ENCODE measurements around the gene CUX1. TPM values are rescaled to one million over a fixed set of nuclear protein-coding genes. Genes with fewer than 3 reads are reported as not detected.

CUX1 gene
- total RNA-seq, 1 donor from 2014 or later, result 50.6 TPM

DNA sequence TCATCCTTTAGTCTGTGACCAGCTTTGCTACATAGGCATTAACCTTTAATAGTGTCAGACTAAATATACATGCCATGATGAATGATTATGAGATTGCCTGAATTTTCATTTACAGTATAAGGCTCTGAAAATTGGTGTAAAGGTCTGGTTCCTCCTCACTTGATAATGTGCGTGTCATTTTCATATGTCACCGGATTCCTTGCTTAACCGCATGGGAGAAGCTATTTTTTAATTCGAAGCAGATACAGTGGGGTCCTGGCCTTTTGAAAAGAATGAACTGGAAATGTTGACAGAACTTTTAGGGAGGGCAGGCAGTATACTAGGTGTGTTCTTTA, 276.9 kb downstream of the CUX1 start:
- H3K9me3 ChIP-seq (ENCODE audit: insufficient read depth, low read depth, low read length), result no peaks in the 10 kb centered on the region
- H3K9ac ChIP-seq (ENCODE audit: low read length), result no peak overlapping the region
- no peaks in the 10 kb centered on the region for H3K4me1 ChIP-seq (ENCODE audit: insufficient read depth, low read length)
- H3K4me3 ChIP-seq (ENCODE audit: insufficient read depth, low read depth, low read length), result no peak overlapping the region
- no peak overlapping the region for H3K4me3 Mint-ChIP-seq (ENCODE audit: unreplicated experiment)
- no peak overlapping the region for H3K4me2 ChIP-seq (ENCODE audit: low read length)
- H3K27me3 Mint-ChIP-seq (ENCODE audit: low read depth, unreplicated experiment), result no peaks in the 10 kb centered on the region
- DNase-seq (ENCODE audit: low read depth), result no peak
- no peaks in the 10 kb centered on the region for H3K36me3 ChIP-seq (ENCODE audit: insufficient read depth, low read length)
- H3K9me3 Mint-ChIP-seq (ENCODE audit: unreplicated experiment), result no peaks in the 10 kb centered on the region
- no peaks in the 10 kb centered on the region for H3K4me1 Mint-ChIP-seq (ENCODE audit: low read depth, unreplicated experiment)
- TF ChIP-seq EZH2 (IDR thresholded peaks at IDR 0.05; ENCODE audit: insufficient read depth, low read length), result no peak
- TF ChIP-seq, protein P1, sequence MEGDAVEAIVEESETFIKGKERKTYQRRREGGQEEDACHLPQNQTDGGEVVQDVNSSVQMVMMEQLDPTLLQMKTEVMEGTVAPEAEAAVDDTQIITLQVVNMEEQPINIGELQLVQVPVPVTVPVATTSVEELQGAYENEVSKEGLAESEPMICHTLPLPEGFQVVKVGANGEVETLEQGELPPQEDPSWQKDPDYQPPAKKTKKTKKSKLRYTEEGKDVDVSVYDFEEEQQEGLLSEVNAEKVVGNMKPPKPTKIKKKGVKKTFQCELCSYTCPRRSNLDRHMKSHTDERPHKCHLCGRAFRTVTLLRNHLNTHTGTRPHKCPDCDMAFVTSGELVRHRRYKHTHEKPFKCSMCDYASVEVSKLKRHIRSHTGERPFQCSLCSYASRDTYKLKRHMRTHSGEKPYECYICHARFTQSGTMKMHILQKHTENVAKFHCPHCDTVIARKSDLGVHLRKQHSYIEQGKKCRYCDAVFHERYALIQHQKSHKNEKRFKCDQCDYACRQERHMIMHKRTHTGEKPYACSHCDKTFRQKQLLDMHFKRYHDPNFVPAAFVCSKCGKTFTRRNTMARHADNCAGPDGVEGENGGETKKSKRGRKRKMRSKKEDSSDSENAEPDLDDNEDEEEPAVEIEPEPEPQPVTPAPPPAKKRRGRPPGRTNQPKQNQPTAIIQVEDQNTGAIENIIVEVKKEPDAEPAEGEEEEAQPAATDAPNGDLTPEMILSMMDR (IDR thresholded peaks at IDR 0.05; ENCODE audit: insufficient read depth, low read depth, low read length), result no peak
- H3K27me3 ChIP-seq (ENCODE audit: insufficient read depth, low read length), result no peaks in the 10 kb centered on the region
- no peak overlapping the region for H3K27ac Mint-ChIP-seq (ENCODE audit: unreplicated experiment)
- FAIRE-seq, result no peak
- no peak overlapping the region for H3K27ac ChIP-seq (ENCODE audit: low read depth, low read length)
- no peaks in the 10 kb centered on the region for H3K79me2 ChIP-seq (ENCODE audit: insufficient read depth, low read length)
- H2AFZ ChIP-seq (ENCODE audit: low read depth, low read length), result no peak overlapping the region
- H3K36me3 Mint-ChIP-seq (ENCODE audit: low read depth, unreplicated experiment), result peaks cover 9% of the 10 kb centered on the region
- H4K20me1 ChIP-seq (ENCODE audit: insufficient read depth, low read length), result peaks cover 30% of the 10 kb centered on the region

DNA sequence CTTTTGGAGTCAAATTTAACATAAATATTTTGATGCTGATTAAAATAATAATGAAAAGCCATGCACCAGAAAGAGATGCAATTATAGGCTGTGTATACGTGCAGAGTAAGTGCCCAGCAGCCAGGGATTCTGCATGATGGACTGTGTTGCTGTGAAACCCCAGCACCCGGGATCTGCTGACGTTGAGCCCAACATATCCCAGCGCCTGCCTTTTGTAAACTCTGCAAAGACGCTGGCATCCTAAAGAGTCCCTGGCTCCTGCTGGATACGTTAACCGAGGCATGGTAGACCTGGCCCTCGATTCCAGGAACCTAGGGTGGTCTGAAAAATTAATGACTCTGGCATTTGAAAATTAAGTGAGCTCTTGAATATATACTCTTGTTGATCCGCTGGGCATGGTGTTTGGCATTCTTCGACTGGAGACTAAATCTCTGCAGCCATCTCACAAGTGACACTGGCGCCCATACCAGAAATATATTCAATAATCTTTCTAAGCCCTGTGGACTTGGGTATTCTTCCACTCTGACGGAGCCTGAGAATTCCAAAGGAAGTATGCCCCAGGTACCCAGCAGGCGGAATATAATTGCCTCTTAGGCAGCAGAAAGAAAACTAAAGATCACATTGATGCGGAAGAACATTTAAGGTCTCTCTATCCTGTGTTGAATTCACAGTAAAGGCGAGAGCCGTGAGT, 278.0 kb downstream of the CUX1 start:
- Histone ChIP-seq H3K27me3 (ENCODE audit: insufficient read depth, low read length) (no peaks in the 10 kb centered on the region), H3K9me3 (ENCODE audit: insufficient read depth, low read depth, low read length) (no peaks in the 10 kb centered on the region), H2AFZ (ENCODE audit: low read depth, low read length) (no peak overlapping the region), H3K27ac (ENCODE audit: low read depth, low read length) (no peak overlapping the region), H3K4me1 (ENCODE audit: insufficient read depth, low read length) (no peaks in the 10 kb centered on the region), H3K4me2 (ENCODE audit: low read length) (no peak overlapping the region), H3K4me3 (ENCODE audit: insufficient read depth, low read depth, low read length) (no peak overlapping the region), H3K9ac (ENCODE audit: low read length) (no peak overlapping the region), H4K20me1 (ENCODE audit: insufficient read depth, low read length) (peaks cover 24% of the 10 kb centered on the region), H3K36me3 (ENCODE audit: insufficient read depth, low read length) (no peaks in the 10 kb centered on the region), H3K79me2 (ENCODE audit: insufficient read depth, low read length) (no peaks in the 10 kb centered on the region)
- H3K4me1 Mint-ChIP-seq (ENCODE audit: low read depth, unreplicated experiment), result no peaks in the 10 kb centered on the region
- no peak overlapping the region for H3K4me3 Mint-ChIP-seq (ENCODE audit: unreplicated experiment)
- TF ChIP-seq, protein P1 (IDR thresholded peaks at IDR 0.05; ENCODE audit: insufficient read depth, low read depth, low read length), result no peak
- TF ChIP-seq EZH2 (IDR thresholded peaks at IDR 0.05; ENCODE audit: insufficient read depth, low read length), result no peak
- DNase-seq (ENCODE audit: low read depth) (no peak), FAIRE-seq (no peak)
- H3K27me3 Mint-ChIP-seq (ENCODE audit: low read depth, unreplicated experiment), result no peaks in the 10 kb centered on the region
- peaks cover 9% of the 10 kb centered on the region for H3K36me3 Mint-ChIP-seq (ENCODE audit: low read depth, unreplicated experiment)
- no peaks in the 10 kb centered on the region for H3K9me3 Mint-ChIP-seq (ENCODE audit: unreplicated experiment)
- H3K27ac Mint-ChIP-seq (ENCODE audit: unreplicated experiment), result no peak overlapping the region

DNA sequence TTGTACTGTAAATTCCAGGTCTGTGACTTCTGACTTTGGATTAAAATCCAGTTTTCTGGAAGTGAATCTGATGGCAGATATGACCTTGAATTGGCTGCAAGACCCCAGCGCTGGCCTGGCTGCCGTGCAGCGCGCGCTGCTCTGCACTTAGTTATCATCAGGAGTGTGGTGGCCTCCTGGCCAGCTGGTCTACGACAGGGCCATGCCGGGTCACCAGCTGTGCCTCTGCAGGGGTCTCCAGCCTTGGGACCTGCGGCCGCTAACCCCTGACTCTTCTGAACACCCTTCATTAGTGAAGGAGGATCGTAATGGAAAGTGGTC, 278.5 kb downstream of the CUX1 start:
- H3K4me1 Mint-ChIP-seq (ENCODE audit: low read depth, unreplicated experiment), result peaks cover 4% of the 10 kb centered on the region
- no peak overlapping the region for H3K27ac ChIP-seq (ENCODE audit: low read depth, low read length)
- H2AFZ ChIP-seq (ENCODE audit: low read depth, low read length), result no peak overlapping the region
- H3K27me3 Mint-ChIP-seq (ENCODE audit: low read depth, unreplicated experiment), result no peaks in the 10 kb centered on the region
- H3K4me3 Mint-ChIP-seq (ENCODE audit: unreplicated experiment), result no peak overlapping the region
- H3K9ac ChIP-seq (ENCODE audit: low read length), result no peak overlapping the region
- H3K4me3 ChIP-seq (ENCODE audit: insufficient read depth, low read depth, low read length), result no peak overlapping the region
- no peaks in the 10 kb centered on the region for H3K4me1 ChIP-seq (ENCODE audit: insufficient read depth, low read length)
- H3K27me3 ChIP-seq (ENCODE audit: insufficient read depth, low read length), result no peaks in the 10 kb centered on the region
- FAIRE-seq (no peak), DNase-seq (ENCODE audit: low read depth) (no peak)
- H3K4me2 ChIP-seq (ENCODE audit: low read length), result no peak overlapping the region
- H3K79me2 ChIP-seq (ENCODE audit: insufficient read depth, low read length), result no peaks in the 10 kb centered on the region
- H3K27ac Mint-ChIP-seq (ENCODE audit: unreplicated experiment), result no peak overlapping the region
- peaks cover 12% of the 10 kb centered on the region for H3K36me3 Mint-ChIP-seq (ENCODE audit: low read depth, unreplicated experiment)
- peaks cover 21% of the 10 kb centered on the region for H4K20me1 ChIP-seq (ENCODE audit: insufficient read depth, low read length)
- no peaks in the 10 kb centered on the region for H3K36me3 ChIP-seq (ENCODE audit: insufficient read depth, low read length)
- H3K9me3 ChIP-seq (ENCODE audit: insufficient read depth, low read depth, low read length), result no peaks in the 10 kb centered on the region
- H3K9me3 Mint-ChIP-seq (ENCODE audit: unreplicated experiment), result no peaks in the 10 kb centered on the region
- no peak for TF ChIP-seq EZH2 (IDR thresholded peaks at IDR 0.05; ENCODE audit: insufficient read depth, low read length)
- TF ChIP-seq, protein P1 (IDR thresholded peaks at IDR 0.05; ENCODE audit: insufficient read depth, low read depth, low read length), result no peak

Data from astrocyte (in vitro differentiated cells and primary cell).